ENCODE data around the gene FOXP1.

The FOXP1 gene

GRCh38 chr3:70905491-70905890, 678.0 kb downstream of the FOXP1 start:
- Histone ChIP-seq H3K36me3 (ENCODE audit: control insufficient read depth, insufficient read depth, low read length) (no peaks in the 10 kb centered on the region), H3K27me3 (replicated peaks; ENCODE audit: control insufficient read depth, insufficient read depth, low read length) (no peaks in the 10 kb centered on the region), H3K4me3 (replicated peaks; ENCODE audit: low read depth, low read length) (no peak overlapping the region)
- DNase-seq (ENCODE audit: extremely low read depth, insufficient read length), result no peak
- no peak for TF ChIP-seq CTCF (IDR thresholded peaks at IDR 0.05; ENCODE audit: insufficient read depth, low read length, poor library complexity, severe bottlenecking)
